GM23338 (cell line): ENCODE data around the gene KLHDC7B. TPM values are rescaled to one million over a fixed set of nuclear protein-coding genes. Genes with fewer than 3 reads are reported as not detected.

Source experiments
- ATAC-seq: fragments of 200-7000 bp; cut with Tn5 transposase; 3 replicates; pipeline ENCODE4 v1.9.1; 2020
- DNase-seq: peaks from one replicate; pipeline ENCODE4 v3.0.0-alpha.2; 2015; ENCODE audit warnings: low spot score
- H2AFZ ChIP-seq: fragments of 200-600 bp; sonication (generic); 2 replicates; pipeline ENCODE4 v1.8.0; 2016; ENCODE audit warnings: antibody characterized with exemption, mild to moderate bottlenecking, moderate library complexity
- H3F3A ChIP-seq: fragments of 200-600 bp; sonication (generic); replicated peaks from 2 replicates; pipeline ENCODE4 v1.8.0; 2017; ENCODE audit warnings: antibody characterized with exemption, mixed run types, low read depth
- H3K27ac ChIP-seq: fragments of 200-600 bp; sonication (generic); 2 replicates; pipeline ENCODE4 v1.6.1; 2016; ENCODE audit warnings: low read depth
- H3K27me3 ChIP-seq: fragments of 200-600 bp; sonication (generic); 2 replicates; pipeline ENCODE4 v1.8.0; 2016; ENCODE audit warnings: mild to moderate bottlenecking, mixed run types, moderate library complexity; ENCODE audit not compliant: insufficient read depth
- H3K36me3 ChIP-seq: fragments of 200-600 bp; sonication (generic); 2 replicates; pipeline ENCODE4 v1.8.0; 2016; ENCODE audit warnings: mild to moderate bottlenecking; ENCODE audit not compliant: insufficient read depth
- H3K4me1 ChIP-seq: fragments of 200-600 bp; sonication (generic); 2 replicates; pipeline ENCODE4 v1.8.0; 2016; ENCODE audit warnings: mild to moderate bottlenecking, moderate library complexity; ENCODE audit not compliant: insufficient read depth
- H3K4me2 ChIP-seq: fragments of 200-600 bp; sonication (generic); 2 replicates; pipeline ENCODE4 v1.7.1; 2017; ENCODE audit warnings: mixed run types
- H3K4me3 ChIP-seq: fragments of 200-600 bp; sonication (generic); 2 replicates; pipeline ENCODE4 v1.6.1; 2016; ENCODE audit warnings: mixed run types
- H3K79me2 ChIP-seq: fragments of 200-600 bp; sonication (generic); replicated peaks from 2 replicates; pipeline ENCODE4 v1.8.0; 2017; ENCODE audit warnings: mild to moderate bottlenecking; ENCODE audit not compliant: insufficient read depth
- H3K9me2 ChIP-seq: fragments of 200-600 bp; sonication (generic); 2 replicates; pipeline ENCODE4 v1.8.0; 2017; ENCODE audit not compliant: insufficient read depth
- H4K20me1 ChIP-seq: fragments of 200-600 bp; sonication (generic); replicated peaks from 2 replicates; pipeline ENCODE4 v1.8.0; 2017; ENCODE audit warnings: mild to moderate bottlenecking; ENCODE audit not compliant: insufficient read depth
- H3K27ac Mint-ChIP-seq: 2 replicates; pipeline ENCODE4 v1.8.0; 2020; ENCODE audit warnings: inconsistent platforms, mild to moderate bottlenecking, moderate library complexity, mixed read lengths
- H3K27me3 Mint-ChIP-seq: 3 replicates; pipeline ENCODE4 v1.8.0; 2022; ENCODE audit warnings: low read depth, mild to moderate bottlenecking, moderate library complexity, mixed read lengths, inconsistent platforms; ENCODE audit not compliant: insufficient read depth, poor library complexity
- H3K36me3 Mint-ChIP-seq: 3 replicates; pipeline ENCODE4 v1.8.0; 2021; ENCODE audit warnings: low read depth, mild to moderate bottlenecking, inconsistent platforms, moderate library complexity, mixed read lengths
- H3K4me1 Mint-ChIP-seq: 3 replicates; pipeline ENCODE4 v1.8.0; 2020; ENCODE audit warnings: mild to moderate bottlenecking, inconsistent platforms, mixed read lengths
- H3K4me3 Mint-ChIP-seq: 3 replicates; pipeline ENCODE4 v1.8.0; 2021; ENCODE audit warnings: moderate library complexity, mild to moderate bottlenecking, inconsistent platforms, mixed read lengths
- H3K9me3 Mint-ChIP-seq: 3 replicates; pipeline ENCODE4 v1.8.0; 2020; ENCODE audit warnings: moderate library complexity, mild to moderate bottlenecking, inconsistent platforms, mixed read lengths
- CREB1 ChIP-seq: fragments of 250-450 bp; sonication (Bioruptor Pico); IDR thresholded peaks from 2 replicates; pipeline ENCODE4 v1.5.0; 2020; ENCODE audit warnings: low read depth, mild to moderate bottlenecking, moderate library complexity
- CTCF ChIP-seq, 2 experiments: fragments of 200-600 bp in 1 of 2; sonication (generic) in 1 of 2; conservative IDR thresholded peaks; 2 replicates each; pipeline versions ENCODE4 v1.5.1 to v1.6.1; 2016 to 2017; ENCODE audit warnings: antibody characterized with exemption in 2 of 2, low read depth in 2 of 2, mild to moderate bottlenecking in 2 of 2, moderate library complexity in 1 of 2
- ETS1 ChIP-seq: IDR thresholded peaks from 2 replicates; pipeline ENCODE4 v1.6.1; 2016; ENCODE audit warnings: antibody characterized with exemption
- EZH2 ChIP-seq: fragments of 200-600 bp; sonication (generic); IDR thresholded peaks from one replicate; pipeline ENCODE4 v1.8.0; 2017; ENCODE audit warnings: antibody characterized with exemption, mild to moderate bottlenecking, low read depth; ENCODE audit not compliant: unreplicated experiment
- JUNB ChIP-seq: IDR thresholded peaks from one replicate; pipeline ENCODE4 v1.6.1; 2016; ENCODE audit warnings: antibody characterized with exemption; ENCODE audit not compliant: unreplicated experiment
- NANOG ChIP-seq: IDR thresholded peaks from 2 replicates; pipeline ENCODE4 v1.6.1; 2016; ENCODE audit warnings: antibody characterized with exemption, borderline replicate concordance
- POLR2AphosphoS5 ChIP-seq: IDR thresholded peaks from 2 replicates; pipeline ENCODE4 v1.6.1; 2016; ENCODE audit warnings: antibody characterized with exemption, low read depth
- REST ChIP-seq: IDR thresholded peaks from one replicate; pipeline ENCODE4 v1.6.1; 2018; ENCODE audit warnings: antibody characterized with exemption; ENCODE audit not compliant: unreplicated experiment
- ZNF114 ChIP-seq: fragments of 250-450 bp; sonication (Bioruptor Pico); IDR thresholded peaks from 2 replicates; pipeline ENCODE4 v1.5.0; 2020; ENCODE audit warnings: mild to moderate bottlenecking, moderate library complexity
- ZNF331 ChIP-seq: fragments of 250-450 bp; sonication (Bioruptor Pico); IDR thresholded peaks from 2 replicates; pipeline ENCODE4 v1.5.0; 2020; ENCODE audit warnings: low read depth, mild to moderate bottlenecking, moderate library complexity
- polyA plus RNA-seq: library from polyadenylated mRNA; unstranded; fragments of >200 nt; fragmentation: Nextera tagmentation; extraction: Ambion mirVana; gene quantifications from 2 replicates; pipeline ENCODE4 v1.2.1, GENCODE V29; 2016
- total RNA-seq: library from RNA; depleted of rRNA; stranded (reverse); fragments of >200 nt; shearing (Covaris generic); gene quantifications from 2 replicates; pipeline ENCODE4 v1.2.3, GENCODE V29; 2014

The KLHDC7B gene
- total and polyA plus RNA-seq, 2 experiments from 2014 or later, result not detected

GRCh38 chr22:50502096-50502495 is 43.6 kb upstream of the KLHDC7B start:
- Mint-ChIP-seq H3K36me3 (no peaks in the 10 kb centered on the region; the same call in 2 of the 3 replicates), H3K27me3 (peaks cover 15% of the 10 kb centered on the region), H3K4me3 (no peak overlapping the region), H3K4me1 (peaks cover 3% of the 10 kb centered on the region; the same call in 2 of the 3 replicates), H3K27ac (no peak overlapping the region), H3K9me3 (no peaks in the 10 kb centered on the region)
- Histone ChIP-seq H3K4me3 (no peak overlapping the region), H3K9me2 (no peaks in the 10 kb centered on the region), H3K4me1 (no peaks in the 10 kb centered on the region), H3K4me2 (no peak overlapping the region), H3K36me3 (no peaks in the 10 kb centered on the region), H3K27ac (no peak overlapping the region), H3F3A (peaks cover 5% of the 10 kb centered on the region; the same call in 1 of the 2 replicates), H2AFZ (no peak overlapping the region), H4K20me1 (no peaks in the 10 kb centered on the region), H3K27me3 (no peaks in the 10 kb centered on the region), H3K79me2 (no peaks in the 10 kb centered on the region)
- TF ChIP-seq ZNF114, result no peak
- TF ChIP-seq CTCF (conservative IDR thresholded peaks at IDR 0.05; ENCODE audit: low read depth in 2 of 2), result no peak
- TF ChIP-seq ETS1, result no peak
- no peak for TF ChIP-seq POLR2AphosphoS5
- TF ChIP-seq CREB1 (CRISPR knock-in tag), result no peak
- no peak for TF ChIP-seq NANOG
- no peak for TF ChIP-seq EZH2
- ATAC-seq, result no peak
- no peak for DNase-seq

GRCh38 chr22:50502628-50503474 is 42.8 kb upstream of the KLHDC7B start:
- no peaks in the 10 kb centered on the region for H3K4me1 ChIP-seq
- H3K9me2 ChIP-seq, result no peaks in the 10 kb centered on the region
- no peaks in the 10 kb centered on the region for H3K27me3 ChIP-seq
- H4K20me1 ChIP-seq, result no peaks in the 10 kb centered on the region
- DNase-seq (no peak), ATAC-seq (no peak)
- TF ChIP-seq ZNF331 (CRISPR knock-in tag), result no peak
- no peak for TF ChIP-seq EZH2
- TF ChIP-seq ZNF114, result no peak
- TF ChIP-seq JUNB, result no peak
- TF ChIP-seq ETS1, result no peak
- no peak for TF ChIP-seq CTCF (conservative IDR thresholded peaks at IDR 0.05; ENCODE audit: low read depth in 2 of 2)
- TF ChIP-seq REST, result no peak
- H3K79me2 ChIP-seq, result no peaks in the 10 kb centered on the region
- Mint-ChIP-seq H3K9me3 (no peaks in the 10 kb centered on the region), H3K36me3 (no peaks in the 10 kb centered on the region; the same call in 2 of the 3 replicates), H3K27me3 (peaks cover 14% of the 10 kb centered on the region), H3K4me1 (peaks cover 3% of the 10 kb centered on the region; the same call in 2 of the 3 replicates), H3K4me3 (no peak overlapping the region), H3K27ac (no peak overlapping the region)
- no peak overlapping the region for H3K27ac ChIP-seq
- H3K4me2 ChIP-seq, result no peak overlapping the region
- H3K36me3 ChIP-seq, result no peaks in the 10 kb centered on the region
- H3K4me3 ChIP-seq, result no peak overlapping the region
- no peak overlapping the region for H2AFZ ChIP-seq
- peaks cover 5% of the 10 kb centered on the region; the same call in 1 of the 2 replicates for H3F3A ChIP-seq
